ENCODE measurements around the gene TBX6.
A peak's percentile ranks its signal among the peaks of the same experiment; 100 is the strongest.
"Not testable (repeated sequence)": the region's sequence is repeated elsewhere in the genome, so short reads cannot be mapped to it uniquely, and the experiment has no call there.

Gene TBX6

GRCh38 chr16:30060346-30060745 is 31.4 kb downstream of the TBX6 start:
- Histone ChIP-seq H3K9ac (ENCODE audit: low read length) (no peak overlapping the region), H3K9me3 (ENCODE audit: control insufficient read depth, low read length) (no peaks in the 10 kb centered on the region)
- no peak for DNase-seq (ENCODE audit: low read depth)

GRCh38 chr16:30054959-30055553 is 36.7 kb downstream of the TBX6 start:
- Histone ChIP-seq H3K9ac (ENCODE audit: low read length) (no peak overlapping the region), H3K27me3 (replicated peaks; ENCODE audit: control insufficient read depth, insufficient read depth, low read length) (no peaks in the 10 kb centered on the region), H3K9me3 (ENCODE audit: control insufficient read depth, low read length) (no peaks in the 10 kb centered on the region), H3K4me3 (ENCODE audit: low read length) (no peak overlapping the region), H3K36me3 (ENCODE audit: control insufficient read depth, insufficient read depth, low read length, severe bottlenecking) (no peaks in the 10 kb centered on the region), H3K4me1 (ENCODE audit: control insufficient read depth, insufficient read depth, low read length) (peaks cover 7% of the 10 kb centered on the region)
- DNase-seq (ENCODE audit: low read depth), result no peak

More at GRCh38 chr16:30060346-30060745, 31.4 kb downstream of the TBX6 start:
- H3K4me3 ChIP-seq (ENCODE audit: low read length), result no peak overlapping the region
- H3K36me3 ChIP-seq (ENCODE audit: control insufficient read depth, insufficient read depth, low read length, severe bottlenecking), result no peaks in the 10 kb centered on the region
- H3K27me3 ChIP-seq (replicated peaks; ENCODE audit: control insufficient read depth, insufficient read depth, low read length), result no peaks in the 10 kb centered on the region
- peaks cover 28% of the 10 kb centered on the region for H3K4me1 ChIP-seq (ENCODE audit: control insufficient read depth, insufficient read depth, low read length)

- Histone ChIP-seq H3K9me3 (ENCODE audit: control insufficient read depth, low read length) (no peaks in the 10 kb centered on the region), H3K4me3 (ENCODE audit: low read length) (peak overlapping the region; percentile 26), H3K9ac (ENCODE audit: low read length) (no peak overlapping the region), H3K4me1 (ENCODE audit: control insufficient read depth, insufficient read depth, low read length) (peaks cover 5% of the 10 kb centered on the region), H3K36me3 (ENCODE audit: control insufficient read depth, insufficient read depth, low read length, severe bottlenecking) (no peaks in the 10 kb centered on the region), H3K27me3 (replicated peaks; ENCODE audit: control insufficient read depth, insufficient read depth, low read length) (no peaks in the 10 kb centered on the region)
- DNase-seq (ENCODE audit: low read depth), result no peak
These were observed 37.3 kb downstream of the TBX6 start for GRCh38 chr16:30054451-30054850.

- Histone ChIP-seq H3K27me3 (replicated peaks; ENCODE audit: control insufficient read depth, insufficient read depth, low read length) (no peaks in the 10 kb centered on the region), H3K4me3 (ENCODE audit: low read length) (peak overlapping the region; percentile 88), H3K4me1 (ENCODE audit: control insufficient read depth, insufficient read depth, low read length) (peaks cover 5% of the 10 kb centered on the region), H3K36me3 (ENCODE audit: control insufficient read depth, insufficient read depth, low read length, severe bottlenecking) (no peaks in the 10 kb centered on the region), H3K9me3 (ENCODE audit: control insufficient read depth, low read length) (no peaks in the 10 kb centered on the region), H3K9ac (ENCODE audit: low read length) (peak overlapping the region; percentile 83)
- DNase-seq (ENCODE audit: low read depth), result peak; percentile 67
These were observed 38.2 kb downstream of the TBX6 start for GRCh38 chr16:30053376-30054015.

GRCh38 chr16:30052671-30053372 is 38.9 kb downstream of the TBX6 start:
- H3K27me3 ChIP-seq (replicated peaks; ENCODE audit: control insufficient read depth, insufficient read depth, low read length), result no peaks in the 10 kb centered on the region

GRCh38 chr16:30051518-30051917 is 40.2 kb downstream of the TBX6 start:
- peaks cover 5% of the 10 kb centered on the region for H3K4me1 ChIP-seq (ENCODE audit: control insufficient read depth, insufficient read depth, low read length)
- DNase-seq (ENCODE audit: low read depth), result no peak
- H3K9me3 ChIP-seq (ENCODE audit: control insufficient read depth, low read length), result no peaks in the 10 kb centered on the region
- H3K9ac ChIP-seq (ENCODE audit: low read length), result no peak overlapping the region
- H3K36me3 ChIP-seq (ENCODE audit: control insufficient read depth, insufficient read depth, low read length, severe bottlenecking), result no peaks in the 10 kb centered on the region
- no peaks in the 10 kb centered on the region for H3K27me3 ChIP-seq (replicated peaks; ENCODE audit: control insufficient read depth, insufficient read depth, low read length)
- no peak overlapping the region for H3K4me3 ChIP-seq (ENCODE audit: low read length)

More at GRCh38 chr16:30052671-30053372, 38.9 kb downstream of the TBX6 start:
- Histone ChIP-seq H3K36me3 (ENCODE audit: control insufficient read depth, insufficient read depth, low read length, severe bottlenecking) (no peaks in the 10 kb centered on the region), H3K9ac (ENCODE audit: low read length) (peak overlapping the region; percentile 83), H3K4me1 (ENCODE audit: control insufficient read depth, insufficient read depth, low read length) (peaks cover 5% of the 10 kb centered on the region), H3K4me3 (ENCODE audit: low read length) (peak overlapping the region; percentile 88), H3K9me3 (ENCODE audit: control insufficient read depth, low read length) (no peaks in the 10 kb centered on the region)
- DNase-seq (ENCODE audit: low read depth), result peak; percentile 94

GRCh38 chr16:30049871-30050270 is 41.9 kb downstream of the TBX6 start:
- H3K4me3 ChIP-seq (ENCODE audit: low read length), result no peak overlapping the region
- no peaks in the 10 kb centered on the region for H3K36me3 ChIP-seq (ENCODE audit: control insufficient read depth, insufficient read depth, low read length, severe bottlenecking)
- H3K27me3 ChIP-seq (replicated peaks; ENCODE audit: control insufficient read depth, insufficient read depth, low read length), result no peaks in the 10 kb centered on the region
- H3K4me1 ChIP-seq (ENCODE audit: control insufficient read depth, insufficient read depth, low read length), result peaks cover 5% of the 10 kb centered on the region
- H3K9ac ChIP-seq (ENCODE audit: low read length), result no peak overlapping the region
- no peak for DNase-seq (ENCODE audit: low read depth)
- H3K9me3 ChIP-seq (ENCODE audit: control insufficient read depth, low read length), result no peaks in the 10 kb centered on the region

GRCh38 chr16:30046588-30046987 is 45.1 kb downstream of the TBX6 start:
- H3K4me1 ChIP-seq (ENCODE audit: control insufficient read depth, insufficient read depth, low read length), result no peaks in the 10 kb centered on the region
- H3K27me3 ChIP-seq (replicated peaks; ENCODE audit: control insufficient read depth, insufficient read depth, low read length), result no peaks in the 10 kb centered on the region
- no peaks in the 10 kb centered on the region for H3K36me3 ChIP-seq (ENCODE audit: control insufficient read depth, insufficient read depth, low read length, severe bottlenecking)
- no peak overlapping the region for H3K4me3 ChIP-seq (ENCODE audit: low read length)
- no peak for DNase-seq (ENCODE audit: low read depth)
- H3K9me3 ChIP-seq (ENCODE audit: control insufficient read depth, low read length), result no peaks in the 10 kb centered on the region
- H3K9ac ChIP-seq (ENCODE audit: low read length), result no peak overlapping the region

- DNase-seq (ENCODE audit: low read depth), result no peak
- H3K4me1 ChIP-seq (ENCODE audit: control insufficient read depth, insufficient read depth, low read length), result no peaks in the 10 kb centered on the region
- H3K36me3 ChIP-seq (ENCODE audit: control insufficient read depth, insufficient read depth, low read length, severe bottlenecking), result no peaks in the 10 kb centered on the region
- no peaks in the 10 kb centered on the region for H3K27me3 ChIP-seq (replicated peaks; ENCODE audit: control insufficient read depth, insufficient read depth, low read length)
- no peaks in the 10 kb centered on the region for H3K9me3 ChIP-seq (ENCODE audit: control insufficient read depth, low read length)
- no peak overlapping the region for H3K4me3 ChIP-seq (ENCODE audit: low read length)
- H3K9ac ChIP-seq (ENCODE audit: low read length), result no peak overlapping the region
These were observed 45.5 kb downstream of the TBX6 start for GRCh38 chr16:30046178-30046577.

- peak; percentile 77 for DNase-seq (ENCODE audit: low read depth)
- Histone ChIP-seq H3K9me3 (ENCODE audit: control insufficient read depth, low read length) (no peaks in the 10 kb centered on the region), H3K36me3 (ENCODE audit: control insufficient read depth, insufficient read depth, low read length, severe bottlenecking) (no peaks in the 10 kb centered on the region), H3K4me1 (ENCODE audit: control insufficient read depth, insufficient read depth, low read length) (no peaks in the 10 kb centered on the region), H3K27me3 (replicated peaks; ENCODE audit: control insufficient read depth, insufficient read depth, low read length) (no peaks in the 10 kb centered on the region), H3K9ac (ENCODE audit: low read length) (no peak overlapping the region), H3K4me3 (ENCODE audit: low read length) (no peak overlapping the region)
These were observed 49.9 kb downstream of the TBX6 start for GRCh38 chr16:30041841-30042240.

- H3K27me3 ChIP-seq (replicated peaks; ENCODE audit: control insufficient read depth, insufficient read depth, low read length); H3K4me1 ChIP-seq (ENCODE audit: control insufficient read depth, insufficient read depth, low read length); H3K36me3 ChIP-seq (ENCODE audit: control insufficient read depth, insufficient read depth, low read length, severe bottlenecking); H3K9me3 ChIP-seq (ENCODE audit: control insufficient read depth, low read length); H3K4me3 ChIP-seq (ENCODE audit: low read length); DNase-seq (ENCODE audit: low read depth); H3K9ac ChIP-seq (ENCODE audit: low read length): not testable (repeated sequence)
These were observed 51.0 kb downstream of the TBX6 start for GRCh38 chr16:30040690-30041089.

All from adipocyte (in vitro differentiated cells).